DND-41 (cell line): Measurements from ENCODE around the gene KCNK3.

Experiments used
- CTCF ChIP-seq: IDR thresholded peaks from 2 replicates; pipeline ENCODE4 v1.5.1; 2012; ENCODE audit warnings: borderline replicate concordance, low read length, moderate library complexity, mild to moderate bottlenecking; ENCODE audit not compliant: poor library complexity, severe bottlenecking; ENCODE audit errors: extremely low read depth
- EZH2 ChIP-seq: IDR thresholded peaks from 3 replicates; pipeline ENCODE4 v1.6.1; 2012; ENCODE audit warnings: borderline replicate concordance, low read depth, mild to moderate bottlenecking, moderate library complexity, low read length, inconsistent platforms; ENCODE audit not compliant: severe bottlenecking

- TF ChIP-seq CTCF (no peak), EZH2 (no peak)
These were observed 23.8 kb downstream of the KCNK3 start for GRCh38 chr2:26716340-26716739.
